Stimulated activated CD8-positive, alpha-beta memory T cell treated with anti-CD3 and anti-CD28 coated beads, Interleukin-2, amount 100 ng/mL, for 48 hours (primary cell): ENCODE results near the gene EVC2.

Experiments used
- DNase-seq, 2 donors: peaks; one replicate each; pipeline ENCODE4 v3.0.0-alpha.2; 2020; ENCODE audit warnings: low read depth in 2 of 2

The EVC2 gene

DNA sequence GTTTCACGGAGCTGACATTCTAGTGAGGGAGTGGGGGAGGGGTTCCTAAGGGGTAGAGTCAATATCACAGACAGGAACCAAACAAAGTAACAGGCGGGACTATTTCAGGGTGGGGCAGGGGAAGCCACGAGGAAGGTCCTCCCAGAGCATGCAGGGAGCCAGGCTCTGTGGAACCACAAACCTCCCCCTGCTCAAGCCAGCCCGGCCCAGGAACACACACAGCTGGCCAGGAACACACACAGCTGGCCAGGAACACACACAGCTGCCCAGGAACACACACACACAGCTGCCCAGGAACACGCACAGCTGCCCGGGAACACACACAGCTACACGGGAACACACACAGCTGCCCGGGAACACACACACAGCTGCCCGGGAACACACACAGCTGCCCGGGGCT, 24.8 kb downstream of the EVC2 start:
- no peak for DNase-seq

DNA sequence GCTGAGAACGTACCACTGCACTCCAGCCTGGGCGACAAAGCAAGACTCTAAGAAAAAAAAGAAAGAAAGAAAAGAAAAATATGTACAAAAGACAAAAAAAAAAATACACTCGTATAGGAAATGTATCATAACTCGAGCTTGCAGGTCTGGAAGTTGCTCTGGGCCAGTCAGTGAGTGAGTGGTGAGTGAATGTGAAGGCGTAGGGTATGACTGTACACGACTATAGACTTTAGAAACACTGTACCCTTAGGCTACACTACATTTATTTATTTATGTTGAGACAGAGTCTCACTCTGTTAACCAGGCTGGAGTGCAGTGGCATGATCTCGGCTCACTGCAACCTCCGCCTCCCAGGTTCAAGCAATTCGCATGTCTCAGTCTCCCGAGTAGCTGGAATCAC, 29.4 kb downstream of the EVC2 start:
- no peak for DNase-seq

DNA sequence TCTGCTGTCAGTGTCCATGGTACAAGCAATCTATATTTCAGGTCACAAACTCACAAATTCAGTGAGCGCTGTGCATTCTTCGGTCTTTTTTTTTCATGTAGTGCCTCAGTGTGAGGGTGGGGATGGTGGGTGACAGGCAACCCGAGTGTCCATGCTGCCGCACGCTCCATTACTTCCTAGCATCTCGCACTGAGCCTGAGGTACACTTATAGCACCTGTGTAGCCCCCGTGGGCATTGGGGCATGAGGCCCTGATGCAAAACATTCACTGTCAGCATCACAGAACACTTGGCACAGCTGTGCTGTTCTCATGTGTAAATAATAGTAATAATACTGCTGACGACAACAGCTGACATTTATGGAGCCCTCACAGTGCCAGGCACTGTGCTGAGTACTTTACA, 31.6 kb downstream of the EVC2 start:
- DNase-seq, result no peak

GRCh38 chr4:5666741-5667140, 41.6 kb downstream of the EVC2 start:
- DNase-seq, result no peak

DNA sequence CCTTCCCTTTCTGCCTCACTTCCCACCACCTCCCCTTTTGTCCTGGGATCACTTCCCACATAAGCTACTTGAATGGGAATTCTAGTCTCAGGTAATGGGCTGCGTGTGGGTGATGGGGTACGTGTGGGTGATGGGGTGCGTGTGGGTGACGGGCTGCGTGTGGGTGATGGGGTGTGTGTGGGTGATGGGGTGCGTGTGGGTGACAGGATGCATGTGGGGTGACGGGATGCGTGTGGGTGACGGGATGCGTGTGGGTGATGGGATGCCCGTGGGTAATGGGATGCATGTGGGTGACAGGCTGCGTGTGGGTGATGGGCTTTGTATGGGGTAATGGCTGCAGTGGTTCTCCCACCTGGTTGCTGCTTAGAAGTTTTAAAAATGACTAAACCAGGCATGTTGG, 43.6 kb downstream of the EVC2 start:
- no peak for DNase-seq

- no peak for DNase-seq
These were observed 45.8 kb downstream of the EVC2 start for GRCh38 chr4:5662555-5662954.

- DNase-seq, result no peak
These were observed 47.1 kb downstream of the EVC2 start for GRCh38 chr4:5661237-5661636.

- no peak for DNase-seq
These were observed 48.2 kb downstream of the EVC2 start for GRCh38 chr4:5660185-5660584.

DNA sequence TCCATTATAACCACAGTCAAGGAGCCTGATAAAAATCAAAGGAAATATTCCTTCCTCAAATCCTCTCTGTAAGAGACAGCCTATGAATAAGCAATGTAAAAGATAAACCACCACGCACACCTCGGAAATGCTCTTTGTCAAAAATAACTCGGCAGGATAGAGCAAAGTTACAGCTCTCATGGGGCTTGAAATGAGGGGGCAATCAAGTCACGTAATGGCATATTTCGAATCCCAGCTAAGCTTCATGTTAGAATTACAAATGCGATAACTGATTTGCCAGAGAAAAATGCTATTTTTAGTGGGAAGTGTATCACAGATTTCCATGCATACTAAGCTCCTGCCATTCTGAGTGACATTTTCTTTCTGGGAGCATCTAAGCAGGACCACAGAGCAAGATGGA, 49.4 kb downstream of the EVC2 start:
- DNase-seq, result no peak

DNA sequence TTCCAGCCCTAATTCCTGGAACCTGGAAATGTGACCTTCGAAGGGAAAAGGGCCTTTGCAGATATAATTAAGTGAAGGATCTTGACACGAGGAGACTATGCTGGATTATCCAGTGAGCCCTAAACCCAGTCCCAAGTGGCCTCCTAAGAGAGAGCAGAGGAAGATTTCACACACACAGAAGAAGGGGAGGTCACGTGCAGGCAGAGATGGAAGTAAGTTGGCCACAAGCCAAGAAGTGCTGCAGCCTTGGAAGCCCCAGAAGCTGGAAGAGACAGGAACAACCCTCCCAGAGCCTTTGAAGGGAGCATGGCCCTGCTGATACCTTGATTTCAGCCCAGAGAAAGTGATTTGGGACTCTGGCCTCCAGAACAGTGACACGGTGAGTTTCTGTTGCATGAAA, 51.9 kb downstream of the EVC2 start:
- no peak for DNase-seq

DNA sequence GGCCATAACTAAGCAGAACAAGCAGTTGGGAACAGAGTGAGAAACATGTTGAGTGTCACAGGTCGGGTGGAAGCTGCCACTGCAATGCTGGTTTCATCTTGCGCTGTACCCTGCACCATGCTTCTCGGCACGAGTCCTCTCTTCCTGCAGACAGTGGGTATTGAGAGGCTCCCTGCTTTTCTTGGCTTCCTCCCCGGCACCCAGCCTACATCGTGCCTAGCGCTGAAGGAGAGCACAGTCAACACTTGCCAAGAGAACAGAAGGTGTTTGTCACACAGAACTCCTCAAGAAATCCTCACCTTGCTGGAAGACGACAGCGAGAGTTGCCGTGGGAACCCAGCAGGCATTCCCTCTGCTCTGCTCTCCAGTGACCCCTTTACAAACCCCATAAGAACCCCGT, 53.6 kb downstream of the EVC2 start:
- no peak for DNase-seq

DNA sequence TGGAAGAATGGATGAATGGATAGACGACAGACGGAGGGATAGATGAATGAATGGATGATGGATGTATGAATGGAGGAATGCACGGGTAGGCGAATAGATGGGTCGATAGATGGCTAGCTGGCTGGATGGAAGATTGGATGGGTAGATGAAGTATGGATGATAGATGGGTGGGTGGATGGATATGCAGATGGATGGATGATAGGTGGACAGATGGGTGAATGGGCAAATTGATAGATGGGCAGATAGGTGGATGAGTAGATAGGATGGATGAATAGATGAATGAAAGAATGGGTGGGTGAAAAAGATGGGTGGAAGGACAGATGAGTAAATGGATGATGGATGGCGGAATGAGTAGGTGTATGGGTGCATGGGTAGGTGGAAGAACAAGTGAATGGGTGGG, 57.3 kb downstream of the EVC2 start:
- DNase-seq, result no peak

- no peak for DNase-seq
These were observed 58.3 kb downstream of the EVC2 start for GRCh38 chr4:5650040-5650439.

GRCh38 chr4:5647351-5647750, 61.0 kb downstream of the EVC2 start:
- no peak for DNase-seq

DNA sequence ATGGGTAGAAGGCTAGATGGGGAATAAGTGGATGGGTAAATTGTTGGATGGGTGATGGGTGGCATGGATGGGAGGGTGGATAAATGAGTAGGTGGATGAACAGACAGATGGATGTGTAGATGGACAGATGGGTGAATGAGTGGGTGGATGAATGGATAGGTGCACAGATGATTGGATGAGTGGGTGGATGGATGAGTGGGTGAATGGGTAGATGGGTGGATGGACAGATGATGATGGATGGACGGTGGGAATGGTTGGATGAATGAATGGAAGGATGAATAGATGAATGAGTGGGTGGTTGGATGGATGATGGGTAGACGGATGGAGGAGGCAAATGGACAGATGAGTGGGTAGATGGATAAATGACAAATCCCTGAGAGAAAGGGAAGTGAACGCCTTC, 68.3 kb downstream of the EVC2 start:
- no peak for DNase-seq

GRCh38 chr4:5639556-5639955, 68.8 kb downstream of the EVC2 start:
- DNase-seq, result no peak

- DNase-seq, result no peak
These were observed 69.4 kb downstream of the EVC2 start for GRCh38 chr4:5638976-5639375.

GRCh38 chr4:5638316-5638715, 70.0 kb downstream of the EVC2 start:
- no peak for DNase-seq

DNA sequence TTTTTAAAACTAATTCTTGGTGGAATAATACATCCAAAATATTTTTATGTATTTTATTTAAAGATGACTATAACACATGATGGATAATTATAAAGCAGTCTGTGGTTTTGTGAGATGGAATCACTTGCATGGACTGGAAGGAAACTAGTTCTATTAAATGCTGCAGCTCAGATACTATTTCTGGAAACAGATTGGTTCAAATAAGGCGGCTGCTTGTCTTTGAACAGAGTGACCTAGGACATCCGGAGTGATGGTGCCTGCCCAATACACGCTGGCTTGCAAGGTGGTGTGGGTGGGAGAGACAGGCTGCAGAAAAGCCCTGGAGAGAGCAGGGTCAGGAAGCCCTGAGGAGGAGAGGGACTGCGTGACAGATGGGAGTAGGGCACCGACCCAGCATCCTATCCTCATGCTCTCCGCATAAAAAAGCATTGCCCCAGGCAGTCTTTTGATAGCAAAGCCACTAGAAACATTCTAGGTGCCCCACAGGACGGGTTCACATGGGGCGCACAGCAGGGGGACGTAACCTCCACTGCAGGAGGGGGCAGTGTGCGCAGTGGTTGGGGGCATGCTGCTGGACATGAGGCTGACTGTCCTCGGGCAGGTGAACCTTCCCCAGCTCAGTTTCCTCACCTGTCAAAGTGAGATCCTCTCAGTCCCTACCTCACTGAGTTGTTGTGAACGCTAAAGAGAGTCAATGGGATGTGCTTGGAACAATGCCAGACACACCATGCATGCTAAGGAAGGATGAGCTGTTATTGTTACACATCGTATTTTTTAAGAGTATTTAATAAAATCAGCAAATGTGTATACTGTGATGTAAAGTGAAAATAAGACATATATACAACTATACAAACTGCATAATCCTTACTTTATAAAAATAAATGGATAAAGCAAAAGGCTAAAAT, 71.3 kb downstream of the EVC2 start:
- no peak for DNase-seq

- DNase-seq, result no peak
These were observed 72.5 kb downstream of the EVC2 start for GRCh38 chr4:5635826-5636195.

GRCh38 chr4:5632571-5632970, 75.8 kb downstream of the EVC2 start:
- DNase-seq, result no peak

- no peak for DNase-seq
These were observed 76.3 kb downstream of the EVC2 start for GRCh38 chr4:5632066-5632440.

GRCh38 chr4:5631352-5632065, 76.8 kb downstream of the EVC2 start:
- no peak for DNase-seq
